Kidney (tissue), 14 donors: ENCODE results near the gene NUBP2. TPM values are rescaled to one million over a fixed set of nuclear protein-coding genes. Genes with fewer than 3 reads are reported as not detected.

Experiments
- DNase-seq, 5 donors: peaks; one replicate each; pipeline ENCODE4 v3.0.0-alpha.2; 2013 to 2020
- FAIRE-seq: peaks from 2 replicates; lab custom pipeline; 2012; peaks lifted over from hg19 to GRCh38; lab: Jason Lieb, UNC
- H3K27ac ChIP-seq, 2 donors: one replicate each; pipeline ENCODE4 v1.7.0; 2013; ENCODE audit warnings: low read depth in 2 of 2, low read length in 2 of 2, inconsistent platforms in 1 of 2
- H3K27me3 ChIP-seq: one replicate; pipeline ENCODE4 v1.7.1; 2013; ENCODE audit warnings: low read length, inconsistent platforms; ENCODE audit not compliant: control insufficient read depth, insufficient read depth
- H3K36me3 ChIP-seq, 3 donors: one replicate each; pipeline versions ENCODE4 v1.7.0 to v1.7.1; 2013; ENCODE audit warnings: low read length in 3 of 3, control low read depth in 1 of 3, inconsistent platforms in 1 of 3; ENCODE audit not compliant: insufficient read depth in 3 of 3, control insufficient read depth in 2 of 3
- H3K4me1 ChIP-seq, 3 donors: one replicate each; pipeline versions ENCODE4 v1.7.0 to v1.7.1; 2013; ENCODE audit warnings: low read length in 3 of 3, inconsistent platforms in 1 of 3, low read depth in 1 of 3; ENCODE audit not compliant: control insufficient read depth in 2 of 3, insufficient read depth in 2 of 3
- H3K4me3 ChIP-seq, 3 donors: one replicate each; pipeline versions ENCODE4 v1.7.0 to v1.8.1; 2013; ENCODE audit warnings: low read length in 3 of 3, control low read depth in 1 of 3, inconsistent platforms in 1 of 3
- H3K9ac ChIP-seq, 3 donors: one replicate each; pipeline versions ENCODE4 v1.7.0 to v1.7.1; 2013; ENCODE audit warnings: low read length in 3 of 3, control low read depth in 1 of 3, inconsistent platforms in 1 of 3
- H3K9me3 ChIP-seq, 3 donors: one replicate each; pipeline versions ENCODE4 v1.7.0 to v1.7.1; 2013; ENCODE audit warnings: low read length in 3 of 3, control low read depth in 1 of 3, inconsistent platforms in 1 of 3; ENCODE audit not compliant: control insufficient read depth in 2 of 3, insufficient read depth in 1 of 3
- intact Hi-C: fragments of 100-400 bp; cut with DNase I; formaldehyde crosslinking; loops from one replicate; pipeline ENCODE4 v1.11.1; 2022
- polyA plus RNA-seq: library from polyadenylated mRNA; stranded (reverse); fragments of 350-450 nt; fragmentation: Illumina TruSeq; extraction: RNeasy Lipid Tissue Mini Kit (QIAGEN cat#74804); gene quantifications from one replicate; pipeline ENCODE4 v1.2.3, GENCODE V29; 2014; ENCODE audit warnings: low read depth, low replicate concordance; ENCODE audit not compliant: insufficient read depth
- total RNA-seq: library from RNA; stranded (reverse); fragmentation: NEBNext Ultra II Directional; extraction: Animal tissue kit (Norgen Biotek cat#: 25700); gene quantifications from one replicate; pipeline ENCODE4 v1.2.1, GENCODE V29; 2021
- TF ChIP-seq, protein P1 (sequence below): IDR thresholded peaks from 3 replicates; pipeline ENCODE4 v1.5.1; 2012; ENCODE audit warnings: mild to moderate bottlenecking, moderate library complexity, borderline replicate concordance; ENCODE audit not compliant: insufficient read depth; ENCODE audit errors: extremely low read depth
- donor health status: control.
- donor health status: control.
- donor health status: control.
- donor health status: control.
- donor health status: control.
- donor health status: DM: yes; HTN: yes; CAD: no.
- donor health status: Normal renal cell carcinoma (clear cell type).

The NUBP2 gene
- total and polyA plus RNA-seq, 2 donors from 2014 or later, result 42.8 to 71.1 TPM

DNA sequence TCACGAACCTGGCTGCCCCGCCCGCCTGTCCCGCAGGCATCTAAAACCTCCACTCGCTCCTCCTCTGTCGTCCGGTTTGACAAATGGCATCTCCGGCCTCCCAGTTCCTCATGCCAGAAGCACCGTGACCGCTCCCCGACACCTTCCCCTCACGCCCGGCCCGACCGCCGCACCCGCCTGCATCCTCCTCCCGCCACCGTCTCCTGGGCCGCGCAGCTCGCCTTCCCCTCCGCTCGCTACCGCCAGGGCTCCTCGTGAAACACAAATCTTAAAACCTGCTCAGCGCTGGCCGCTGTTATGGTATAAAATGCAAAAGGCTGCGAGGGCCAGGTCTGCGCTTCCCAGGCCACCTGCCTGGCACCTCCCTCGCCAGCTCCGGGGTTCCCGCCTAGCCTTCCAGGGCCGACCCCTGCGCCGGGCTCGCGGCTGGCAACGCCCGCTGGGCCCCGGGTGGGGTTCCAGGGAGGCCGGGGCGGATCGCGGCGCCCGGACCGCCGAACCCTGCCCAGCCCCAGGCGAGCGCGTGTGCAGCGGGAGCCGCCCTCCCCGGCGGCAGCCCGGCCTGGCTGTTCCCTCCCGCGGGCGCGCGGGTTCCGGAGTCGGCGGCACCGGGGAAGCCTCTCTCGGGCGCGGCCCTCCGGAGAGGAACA is 877 bp upstream of the NUBP2 start:
- H3K4me1 ChIP-seq, result peaks cover 0 to 16% (median 12%) of the 10 kb centered on the region in 3 donors
- peak overlapping the region; percentile 51 to 88 (median 66) for H3K4me3 ChIP-seq
- peak overlapping the region; percentile 32 to 71 for H3K27ac ChIP-seq
- peak in 4 of 5 donors; percentile 49 to 81 (median 70) for DNase-seq
- no peak for FAIRE-seq
- H3K9ac ChIP-seq, result peak overlapping the region in 2 of 3 donors; percentile 29 to 58
- H3K9me3 ChIP-seq, result no peaks in the 10 kb centered on the region
- intact Hi-C loops, result no loop called here
- no peaks in the 10 kb centered on the region for H3K27me3 ChIP-seq
- H3K36me3 ChIP-seq, result peaks cover 2 to 5% (median 3%) of the 10 kb centered on the region in 3 donors
- TF ChIP-seq, protein P1, sequence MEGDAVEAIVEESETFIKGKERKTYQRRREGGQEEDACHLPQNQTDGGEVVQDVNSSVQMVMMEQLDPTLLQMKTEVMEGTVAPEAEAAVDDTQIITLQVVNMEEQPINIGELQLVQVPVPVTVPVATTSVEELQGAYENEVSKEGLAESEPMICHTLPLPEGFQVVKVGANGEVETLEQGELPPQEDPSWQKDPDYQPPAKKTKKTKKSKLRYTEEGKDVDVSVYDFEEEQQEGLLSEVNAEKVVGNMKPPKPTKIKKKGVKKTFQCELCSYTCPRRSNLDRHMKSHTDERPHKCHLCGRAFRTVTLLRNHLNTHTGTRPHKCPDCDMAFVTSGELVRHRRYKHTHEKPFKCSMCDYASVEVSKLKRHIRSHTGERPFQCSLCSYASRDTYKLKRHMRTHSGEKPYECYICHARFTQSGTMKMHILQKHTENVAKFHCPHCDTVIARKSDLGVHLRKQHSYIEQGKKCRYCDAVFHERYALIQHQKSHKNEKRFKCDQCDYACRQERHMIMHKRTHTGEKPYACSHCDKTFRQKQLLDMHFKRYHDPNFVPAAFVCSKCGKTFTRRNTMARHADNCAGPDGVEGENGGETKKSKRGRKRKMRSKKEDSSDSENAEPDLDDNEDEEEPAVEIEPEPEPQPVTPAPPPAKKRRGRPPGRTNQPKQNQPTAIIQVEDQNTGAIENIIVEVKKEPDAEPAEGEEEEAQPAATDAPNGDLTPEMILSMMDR, result no peak

DNA sequence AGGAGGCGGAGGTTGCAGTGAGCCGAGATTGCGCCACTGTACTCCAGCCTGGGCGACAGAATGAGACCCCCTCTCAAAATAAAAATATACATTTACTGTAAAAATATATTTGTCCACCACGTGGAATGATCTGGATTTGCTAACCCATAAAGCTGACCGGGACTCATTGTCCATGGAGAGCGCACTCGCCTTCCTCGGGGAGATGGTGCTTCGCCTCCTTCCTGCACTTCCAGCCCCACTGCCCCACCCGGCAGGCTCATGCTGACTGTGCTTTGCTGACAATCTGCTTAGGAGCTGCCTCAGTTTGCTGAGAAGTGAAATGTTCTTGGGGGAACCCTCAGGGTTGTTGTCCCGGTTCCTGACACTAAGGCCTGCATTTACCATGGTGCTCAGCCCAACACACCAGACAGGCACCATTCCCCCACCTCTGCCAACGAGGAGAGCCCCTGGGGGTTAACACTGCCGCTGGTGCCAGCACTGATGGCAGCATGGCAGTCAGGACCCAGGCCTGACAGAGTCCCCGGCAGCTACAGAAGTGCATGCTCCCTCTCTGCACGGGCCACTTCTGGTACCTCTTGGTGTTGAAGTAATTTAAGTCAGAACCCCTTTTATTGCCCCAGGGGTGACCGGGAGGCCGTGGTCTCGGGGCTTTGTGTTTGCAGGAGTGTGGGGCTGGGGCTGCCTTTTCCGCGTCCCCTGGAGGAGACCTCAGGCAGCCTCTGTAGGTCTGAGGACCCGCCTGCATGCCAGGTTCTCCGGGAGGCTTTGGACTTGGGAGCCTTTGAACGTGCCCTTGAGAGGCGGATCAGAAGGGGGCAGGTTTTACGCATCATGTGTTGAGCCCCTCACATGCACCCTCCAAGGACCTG is 2.5 kb downstream of the NUBP2 start:
- Histone ChIP-seq H3K4me3 (no peak overlapping the region), H3K27ac (no peak overlapping the region), H3K9ac (no peak overlapping the region), H3K4me1 (peaks cover 0 to 14% (median 12%) of the 10 kb centered on the region in 3 donors), H3K9me3 (no peaks in the 10 kb centered on the region), H3K36me3 (peaks cover 0 to 2% (median 0%) of the 10 kb centered on the region in 3 donors), H3K27me3 (no peaks in the 10 kb centered on the region)
- FAIRE-seq (no peak), DNase-seq (no peak)
- TF ChIP-seq, protein P1, result no peak
- intact Hi-C loops, result no loop called here

DNA sequence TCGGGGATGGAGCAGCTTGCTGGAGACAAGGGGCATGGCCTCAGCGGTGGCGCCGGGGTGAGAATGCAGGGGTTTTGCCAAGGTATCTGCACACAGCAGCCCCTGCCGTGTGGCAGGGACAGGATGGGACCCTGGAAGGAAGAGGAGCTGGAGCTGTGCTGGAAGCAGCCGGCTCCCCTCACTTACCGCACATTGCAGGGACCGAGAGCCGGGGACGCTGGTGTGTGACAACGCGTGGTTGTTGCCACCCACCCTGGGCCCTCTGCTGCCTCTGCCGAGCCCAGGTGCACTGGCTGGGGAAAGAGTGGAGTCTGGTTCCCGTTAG is 3.0 kb downstream of the NUBP2 start:
- Histone ChIP-seq H3K36me3 (peaks cover 0 to 2% (median 0%) of the 10 kb centered on the region in 3 donors), H3K27me3 (no peaks in the 10 kb centered on the region), H3K9me3 (no peaks in the 10 kb centered on the region), H3K27ac (no peak overlapping the region), H3K9ac (no peak overlapping the region), H3K4me1 (peaks cover 0 to 14% (median 12%) of the 10 kb centered on the region in 3 donors), H3K4me3 (no peak overlapping the region)
- peak in 1 of 5 donors; percentile 69 for DNase-seq
- intact Hi-C loops, result no loop called here
- TF ChIP-seq, protein P1, result no peak
- no peak for FAIRE-seq
